ENCODE measurements around the gene XDH.

DNA sequence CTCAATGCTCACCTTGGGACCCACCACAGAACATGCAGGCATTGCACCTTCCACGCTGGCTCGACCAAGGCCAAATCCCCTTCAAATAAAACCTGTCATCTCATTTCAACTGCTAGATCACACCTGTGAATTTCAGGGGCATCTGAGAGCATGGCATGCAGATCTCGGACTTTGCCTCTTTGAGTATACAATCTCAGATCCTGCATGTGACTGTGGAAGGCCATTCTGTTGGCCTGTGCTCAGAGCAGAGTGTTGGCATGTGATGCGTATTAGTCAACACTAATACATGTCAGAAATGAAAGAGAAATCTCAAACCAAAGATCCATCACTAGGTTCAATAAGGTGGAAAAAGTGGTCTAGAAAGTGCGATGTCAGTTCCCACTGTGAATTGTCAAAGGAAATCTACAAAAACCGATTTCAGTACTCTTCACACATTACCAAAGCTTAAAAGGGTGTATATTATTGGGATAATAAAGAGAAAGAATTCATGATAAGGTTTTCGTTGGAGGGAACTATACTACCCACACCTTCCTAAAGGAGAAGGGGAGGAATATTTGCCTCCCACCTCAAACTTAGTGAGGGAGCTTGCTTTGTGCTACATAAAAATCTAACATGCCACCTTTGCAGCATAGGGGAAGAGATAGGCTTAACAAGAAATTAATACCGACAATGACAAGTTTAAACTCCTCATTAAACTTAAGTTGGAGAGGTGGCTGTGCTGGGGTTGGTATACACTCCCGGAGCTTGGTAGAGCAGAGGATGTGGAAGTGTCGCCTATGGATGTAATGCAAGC lies 7.8 kb downstream of the XDH start:
- TF ChIP-seq, protein P1, sequence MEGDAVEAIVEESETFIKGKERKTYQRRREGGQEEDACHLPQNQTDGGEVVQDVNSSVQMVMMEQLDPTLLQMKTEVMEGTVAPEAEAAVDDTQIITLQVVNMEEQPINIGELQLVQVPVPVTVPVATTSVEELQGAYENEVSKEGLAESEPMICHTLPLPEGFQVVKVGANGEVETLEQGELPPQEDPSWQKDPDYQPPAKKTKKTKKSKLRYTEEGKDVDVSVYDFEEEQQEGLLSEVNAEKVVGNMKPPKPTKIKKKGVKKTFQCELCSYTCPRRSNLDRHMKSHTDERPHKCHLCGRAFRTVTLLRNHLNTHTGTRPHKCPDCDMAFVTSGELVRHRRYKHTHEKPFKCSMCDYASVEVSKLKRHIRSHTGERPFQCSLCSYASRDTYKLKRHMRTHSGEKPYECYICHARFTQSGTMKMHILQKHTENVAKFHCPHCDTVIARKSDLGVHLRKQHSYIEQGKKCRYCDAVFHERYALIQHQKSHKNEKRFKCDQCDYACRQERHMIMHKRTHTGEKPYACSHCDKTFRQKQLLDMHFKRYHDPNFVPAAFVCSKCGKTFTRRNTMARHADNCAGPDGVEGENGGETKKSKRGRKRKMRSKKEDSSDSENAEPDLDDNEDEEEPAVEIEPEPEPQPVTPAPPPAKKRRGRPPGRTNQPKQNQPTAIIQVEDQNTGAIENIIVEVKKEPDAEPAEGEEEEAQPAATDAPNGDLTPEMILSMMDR (IDR thresholded peaks at IDR 0.05 in 2 of 3, conservative IDR thresholded peaks at IDR 0.05 in 1 of 3; ENCODE audit: insufficient read depth in 2 of 3, low read depth in 1 of 3, low read length in 3 of 3): no peak
- TF ChIP-seq POLR2AphosphoS5 (IDR thresholded peaks at IDR 0.05; ENCODE audit: control insufficient read depth, insufficient read depth, low read depth, low read length) (no peak), POLR2A (conservative IDR thresholded peaks at IDR 0.05) (no peak), JUN (IDR thresholded peaks at IDR 0.05; ENCODE audit: borderline replicate concordance, low read depth, low read length) (no peak), JUN (CRISPR knock-in tag; IDR thresholded peaks at IDR 0.05; ENCODE audit: borderline replicate concordance) (no peak), SMC3 (conservative IDR thresholded peaks at IDR 0.05; ENCODE audit: insufficient read depth, low read depth, low read length) (no peak), RAD51 (IDR thresholded peaks at IDR 0.05; ENCODE audit: borderline replicate concordance, low read depth) (no peak), PTTG1 (tag; IDR thresholded peaks at IDR 0.05; ENCODE audit: low read depth) (no peak), KAT7 (CRISPR knock-in tag; IDR thresholded peaks at IDR 0.05; ENCODE audit: borderline replicate concordance) (no peak)
- TF ChIP-seq, protein P2, sequence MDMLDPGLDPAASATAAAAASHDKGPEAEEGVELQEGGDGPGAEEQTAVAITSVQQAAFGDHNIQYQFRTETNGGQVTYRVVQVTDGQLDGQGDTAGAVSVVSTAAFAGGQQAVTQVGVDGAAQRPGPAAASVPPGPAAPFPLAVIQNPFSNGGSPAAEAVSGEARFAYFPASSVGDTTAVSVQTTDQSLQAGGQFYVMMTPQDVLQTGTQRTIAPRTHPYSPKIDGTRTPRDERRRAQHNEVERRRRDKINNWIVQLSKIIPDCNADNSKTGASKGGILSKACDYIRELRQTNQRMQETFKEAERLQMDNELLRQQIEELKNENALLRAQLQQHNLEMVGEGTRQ (CRISPR knock-in tag; IDR thresholded peaks at IDR 0.05): no peak

Measured in K562 (cell line).